Measurements from ENCODE around the gene SULT2B1.

The SULT2B1 gene

GRCh38 chr19:48644355-48644754 is 92.4 kb downstream of the SULT2B1 start:
- no peak for TF ChIP-seq CTCF (IDR thresholded peaks at IDR 0.05; ENCODE audit: borderline replicate concordance, insufficient read depth, low read depth, low read length)
- H3K4me3 ChIP-seq (ENCODE audit: low read depth, low read length), result no peak overlapping the region

GRCh38 chr19:48644839-48645619 is 93.1 kb downstream of the SULT2B1 start:
- no peak for TF ChIP-seq CTCF (IDR thresholded peaks at IDR 0.05; ENCODE audit: borderline replicate concordance, insufficient read depth, low read depth, low read length)
- H3K4me3 ChIP-seq (ENCODE audit: low read depth, low read length), result peak overlapping the region; percentile 56

- peak overlapping the region; percentile 56 for H3K4me3 ChIP-seq (ENCODE audit: low read depth, low read length)
- no peak for TF ChIP-seq CTCF (IDR thresholded peaks at IDR 0.05; ENCODE audit: borderline replicate concordance, insufficient read depth, low read depth, low read length)
Measured at GRCh38 chr19:48645620-48646000, 93.6 kb downstream of the SULT2B1 start.

GRCh38 chr19:48646001-48646721 is 94.2 kb downstream of the SULT2B1 start, which contains the start of gene CA11:
TSS of gene CA11 (minus strand) at chr19:48646187. CDS start at chr19:48645632, 555 bp downstream.
- peak; percentile 90 for TF ChIP-seq CTCF (IDR thresholded peaks at IDR 0.05; ENCODE audit: borderline replicate concordance, insufficient read depth, low read depth, low read length)
- peak within 1 kb of the TSS; percentile 56 for H3K4me3 ChIP-seq (ENCODE audit: low read depth, low read length)

- TF ChIP-seq CTCF (IDR thresholded peaks at IDR 0.05; ENCODE audit: borderline replicate concordance, insufficient read depth, low read depth, low read length), result no peak
- H3K4me3 ChIP-seq (ENCODE audit: low read depth, low read length), result peak overlapping the region; percentile 56
Measured at GRCh38 chr19:48646722-48647216, 94.8 kb downstream of the SULT2B1 start.

GRCh38 chr19:48648134-48648533 is 96.2 kb downstream of the SULT2B1 start:
- no peak overlapping the region for H3K4me3 ChIP-seq (ENCODE audit: low read depth, low read length)
- no peak for TF ChIP-seq CTCF (IDR thresholded peaks at IDR 0.05; ENCODE audit: borderline replicate concordance, insufficient read depth, low read depth, low read length)

Data from GM12875 (cell line).